HepG2 (cell line): ENCODE data around the gene CCDC197. TPM values are rescaled to one million over a fixed set of nuclear protein-coding genes. Genes with fewer than 3 reads are reported as not detected.

Source experiments
- ATAC-seq: fragments of 200-7000 bp; cut with Tn5 transposase; 3 replicates; pipeline ENCODE4 v1.9.1; 2020; ENCODE audit warnings: mild to moderate bottlenecking, moderate library complexity
- BruUV-seq: library from RNA; stranded (reverse); fragments of 400-500 nt; replicated peaks from 2 replicates; lab custom pipeline; 2021; lab: Mats Ljungman, UMichigan
- CTCF ChIA-PET: fragments of 300-600 bp; formaldehyde crosslinking; extraction: SDS; loops from one replicate; lab custom pipeline; 2021; ENCODE audit warnings: low total read pairs, inconsistent platforms, low intra/inter-chr PET ratio; lab: Yijun Ruan, JAX
- POLR2A ChIA-PET: fragments of 350-600 bp; sonication (Branson Sonifier 250); formaldehyde crosslinking; loops from one replicate; lab custom pipeline; 2020; ENCODE audit warnings: antibody characterized with exemption, inconsistent platforms; lab: Yijun Ruan, JAX
- DNase-seq: peaks from one replicate; pipeline ENCODE4 v3.0.0-alpha.2; 2015; ENCODE audit warnings: low spot score
- FAIRE-seq: peaks from 3 replicates; lab custom pipeline; 2011; peaks lifted over from hg19 to GRCh38; lab: Jason Lieb, UNC
- H2AFZ ChIP-seq: one replicate; pipeline ENCODE4 v1.6.1; 2011; ENCODE audit warnings: low read length, inconsistent platforms
- H3K27ac ChIP-seq: fragments of 300-600 bp; 3 replicates; pipeline ENCODE4 v1.8.0; 2011; ENCODE audit warnings: mixed run types, mild to moderate bottlenecking, mixed read lengths, low read length, inconsistent platforms; ENCODE audit not compliant: insufficient read depth; ENCODE audit errors: extremely low read length
- H3K27me3 ChIP-seq, 2 experiments: fragments of 200-600 bp in 1 of 2; 2 replicates in 1 of 2; 3 replicates in 1 of 2; pipeline versions ENCODE4 v1.6.0 to v1.8.0; 2011; ENCODE audit warnings: low read length in 2 of 2, mild to moderate bottlenecking in 2 of 2, moderate library complexity in 2 of 2, inconsistent platforms in 1 of 2; ENCODE audit not compliant: insufficient read depth in 2 of 2, control insufficient read depth in 1 of 2
- H3K36me3 ChIP-seq, 2 experiments: fragments of 200-600 bp in 1 of 2; replicated peaks in 1 of 2; 2 replicates in 1 of 2; 3 replicates in 1 of 2; pipeline versions ENCODE4 v1.5.1 to v1.8.0; 2011; ENCODE audit warnings: low read length in 2 of 2, inconsistent platforms in 1 of 2; ENCODE audit not compliant: insufficient read depth in 2 of 2, control insufficient read depth in 1 of 2
- H3K4me1 ChIP-seq: 2 replicates; pipeline ENCODE4 v1.5.1; 2012; ENCODE audit warnings: low read length, inconsistent platforms; ENCODE audit not compliant: insufficient read depth
- H3K4me2 ChIP-seq: 2 replicates; pipeline ENCODE4 v1.6.0; 2011; ENCODE audit warnings: low read depth, low read length, inconsistent platforms
- H3K4me3 ChIP-seq, 3 experiments: fragments of 200-600 bp in 1 of 3; sonication (generic), shearing (Covaris generic) in 1 of 3; replicated peaks in 1 of 3; 2 replicates each; pipeline ENCODE4 v1.5.1; 2011 to 2016; ENCODE audit warnings: low read length in 3 of 3, inconsistent platforms in 2 of 3, low read depth in 2 of 3, mild to moderate bottlenecking in 2 of 3, control low read depth in 1 of 3, mixed read lengths in 1 of 3; ENCODE audit not compliant: insufficient read depth in 1 of 3
- H3K79me2 ChIP-seq: one replicate; pipeline ENCODE4 v1.6.1; 2011; ENCODE audit warnings: low read length, inconsistent platforms; ENCODE audit not compliant: insufficient read depth
- H3K9ac ChIP-seq: 2 replicates; pipeline ENCODE4 v1.6.0; 2011; ENCODE audit warnings: mild to moderate bottlenecking, low read depth, low read length, inconsistent platforms; ENCODE audit not compliant: insufficient read depth
- H3K9me3 ChIP-seq: 2 replicates; pipeline ENCODE4 v1.5.1; 2012; ENCODE audit warnings: mild to moderate bottlenecking, low read length
- H4K20me1 ChIP-seq: 2 replicates; pipeline ENCODE4 v1.6.0; 2011; ENCODE audit warnings: inconsistent platforms, mild to moderate bottlenecking, low read length, moderate library complexity; ENCODE audit not compliant: insufficient read depth
- ASH2L ChIP-seq: fragments of 300-600, 200-600 bp; sonication (generic); IDR thresholded peaks from 2 replicates; pipeline ENCODE4 v1.7.0; 2017; ENCODE audit warnings: low read depth, mild to moderate bottlenecking, moderate library complexity, mixed read lengths, low read length; ENCODE audit not compliant: insufficient read length
- ETV5 ChIP-seq: IDR thresholded peaks from 2 replicates; pipeline ENCODE4 v1.6.1; 2018; ENCODE audit warnings: missing biosample characterization, missing genetic modification reagents, inconsistent platforms, borderline replicate concordance
- NFE2L2 ChIP-seq: fragments of 150-350 bp; IDR thresholded peaks from 2 replicates; pipeline ENCODE4 v1.6.1; 2014; ENCODE audit warnings: low read length
- NR1H2 ChIP-seq: sonication (generic); formaldehyde crosslinking; IDR thresholded peaks from 2 replicates; pipeline ENCODE4 v1.8.1; 2022; ENCODE audit warnings: low read depth, missing genetic modification reagents, borderline replicate concordance
- SMARCE1 ChIP-seq: fragments of 450-650 bp; IDR thresholded peaks from 2 replicates; pipeline ENCODE4 v1.6.1; 2017; ENCODE audit warnings: borderline replicate concordance
- ZFP41 ChIP-seq: sonication (generic); formaldehyde crosslinking; IDR thresholded peaks from 2 replicates; pipeline ENCODE4 v1.4.0; 2020; ENCODE audit warnings: mild to moderate bottlenecking, missing genetic modification reagents, borderline replicate concordance
- ZFP62 ChIP-seq: sonication (generic); formaldehyde crosslinking; IDR thresholded peaks from 2 replicates; pipeline ENCODE4 v1.4.0; 2020; ENCODE audit warnings: missing genetic modification reagents
- ZNF143 ChIP-seq: sonication (generic); formaldehyde crosslinking; IDR thresholded peaks from 2 replicates; pipeline ENCODE4 v1.4.0; 2020; ENCODE audit warnings: missing genetic modification reagents
- ZNF574 ChIP-seq: sonication (generic); formaldehyde crosslinking; IDR thresholded peaks from 2 replicates; pipeline ENCODE4 v1.4.0; 2020; ENCODE audit warnings: missing genetic modification reagents
- ZNF629 ChIP-seq: sonication (generic); formaldehyde crosslinking; conservative IDR thresholded peaks from 2 replicates; pipeline ENCODE4 v1.5.0; 2020; ENCODE audit warnings: missing genetic modification reagents
- ZNF761 ChIP-seq: sonication (generic); formaldehyde crosslinking; conservative IDR thresholded peaks from 2 replicates; pipeline ENCODE4 v1.4.0; 2020; ENCODE audit warnings: mild to moderate bottlenecking, missing genetic modification reagents
- ZZZ3 ChIP-seq: sonication (generic); formaldehyde crosslinking; IDR thresholded peaks from 2 replicates; pipeline ENCODE4 v1.4.0; 2020; ENCODE audit warnings: missing genetic modification reagents, mild to moderate bottlenecking, borderline replicate concordance
- WGBS: methylation state at CpG from one replicate; pipeline ENCODE4 v1.1.6; 2017; ENCODE audit warnings: low lambda C conversion rate; 5-methylcytosine and 5-hydroxymethylcytosine counted together
- in situ Hi-C: cut with HindIII; loops from 2 replicates; pipeline ENCODE4 v1.10.0; 2017; ENCODE audit warnings: low pct_unique_long_range_greater_than_20kb; ENCODE audit not compliant: extremely low pct_ligation_motif_present
- intact Hi-C: fragments of 100-400 bp; cut with micrococcal nuclease; formaldehyde crosslinking; loops from one replicate; pipeline ENCODE4 v1.10.0; 2022; ENCODE audit not compliant: unreplicated experiment
- polyA plus RNA-seq, 8 experiments: library from polyadenylated mRNA; depleted of rRNA in 3 of 8; stranded (reverse) in 7 of 8; unstranded in 1 of 8; fragments of >200 nt; fragmentation: Illumina TruSeq in 4 of 8; extraction: Trizol in 4 of 8; gene quantifications; 2 replicates each; pipeline versions ENCODE4 v1.2.1 to v1.2.3, GENCODE V29; 2011 to 2016; ENCODE audit warnings: low read depth in 4 of 8, missing spikeins in 1 of 8, mixed read lengths in 1 of 8; ENCODE audit not compliant: insufficient read depth in 1 of 8
- total RNA-seq, 5 experiments: library from RNA; depleted of rRNA; stranded (reverse); fragments of >200 nt; fragmentation: Illumina TruSeq; extraction: Trizol; gene quantifications; 2 replicates each; pipeline ENCODE4 v1.2.3, GENCODE V29; 2016; ENCODE audit warnings: low read depth in 1 of 5
- TF ChIP-seq, protein P1 (sequence below): sonication (generic); formaldehyde crosslinking; IDR thresholded peaks from 2 replicates; pipeline ENCODE4 v1.4.0; 2020; ENCODE audit warnings: missing genetic modification reagents, low read depth, mild to moderate bottlenecking, borderline replicate concordance

Gene CCDC197
- total and polyA plus RNA-seq, 2 of the 13 experiments (the other 11 are each of a cell fraction or from before 2014, with no cell fraction given): 0.11 to 0.13 TPM

- Histone ChIP-seq H3K27me3 (no peaks in the 10 kb centered on the region), H3K9ac (no peak overlapping the region), H3K4me2 (no peak overlapping the region), H3K36me3 (no peaks in the 10 kb centered on the region), H2AFZ (no peak overlapping the region), H3K27ac (no peak overlapping the region), H3K4me3 (no peak overlapping the region), H3K4me1 (peaks cover 54% of the 10 kb centered on the region), H4K20me1 (no peaks in the 10 kb centered on the region)
- BruUV-seq: no TSS peak
- WGBS: 34% methylated on average over 3 of the region's 7 CpGs
- ATAC-seq: no peak
- intact Hi-C loops (loop anchor here (10.0 kb wide), 1 partner anchor 183 kb away; no protein-coding TSS in a partner anchor), in situ Hi-C loops (no loop called here)
- POLR2A ChIA-PET: interaction anchor here (2.2 kb wide), 1 partner anchor 11 kb away, joined by 14 read pairs; no protein-coding TSS in a partner anchor
- no peak for DNase-seq
- no peak for FAIRE-seq
- TF ChIP-seq ZFP41 (CRISPR knock-in tag) (no peak), ZNF629 (peak; percentile 63)
- TF ChIP-seq, all 625 proteins: peak for 1
- no peaks in the 10 kb centered on the region for H3K79me2 ChIP-seq
- H3K9me3 ChIP-seq: no peaks in the 10 kb centered on the region
- CTCF ChIA-PET: no interaction called here
Observed at GRCh38 chr14:93951635-93952540, 45.2 kb upstream of the CCDC197 start.

GRCh38 chr14:93952829-93953228, 44.3 kb upstream of the CCDC197 start:
- intact Hi-C loops (loop anchor here (1.0 to 10.0 kb wide), 2 partner anchors 17 to 182 kb away; no protein-coding TSS in a partner anchor), in situ Hi-C loops (no loop called here)
- Histone ChIP-seq H3K27me3 (no peaks in the 10 kb centered on the region), H3K79me2 (no peaks in the 10 kb centered on the region), H3K27ac (no peak overlapping the region), H3K4me3 (peak overlapping the region in 1 of 3 experiments; percentile 66; a peak in 2 of 6 replicates), H3K36me3 (no peaks in the 10 kb centered on the region), H3K4me2 (peak overlapping the region; percentile 98), H2AFZ (no peak overlapping the region), H3K9me3 (no peaks in the 10 kb centered on the region), H3K9ac (no peak overlapping the region), H3K4me1 (peaks cover 57% of the 10 kb centered on the region), H4K20me1 (no peaks in the 10 kb centered on the region)
- FAIRE-seq (no peak), DNase-seq (no peak), ATAC-seq (no peak)
- CTCF ChIA-PET: interaction anchor here (1.1 to 2.0 kb wide), 4 partner anchors 13 to 32 kb away, joined by 3 to 23 read pairs (median 4); no protein-coding TSS in a partner anchor
- no TSS peak for BruUV-seq
- POLR2A ChIA-PET: interaction anchor here (2.2 kb wide), 1 partner anchor 12 kb away, joined by 14 read pairs; no protein-coding TSS in a partner anchor
- WGBS: 40% methylated on average over 3 of the region's 3 CpGs
- TF ChIP-seq ZFP62 (CRISPR knock-in tag) (no peak), SMARCE1 (no peak), ZZZ3 (CRISPR knock-in tag) (no peak), NR1H2 (CRISPR knock-in tag) (no peak), NFE2L2 (no peak), ASH2L (no peak), ZNF143 (CRISPR knock-in tag) (peak; percentile 58), ZNF761 (CRISPR knock-in tag) (no peak), ETV5 (CRISPR knock-in tag) (no peak), ZNF574 (CRISPR knock-in tag) (peak; percentile 6)
- TF ChIP-seq, protein P1, sequence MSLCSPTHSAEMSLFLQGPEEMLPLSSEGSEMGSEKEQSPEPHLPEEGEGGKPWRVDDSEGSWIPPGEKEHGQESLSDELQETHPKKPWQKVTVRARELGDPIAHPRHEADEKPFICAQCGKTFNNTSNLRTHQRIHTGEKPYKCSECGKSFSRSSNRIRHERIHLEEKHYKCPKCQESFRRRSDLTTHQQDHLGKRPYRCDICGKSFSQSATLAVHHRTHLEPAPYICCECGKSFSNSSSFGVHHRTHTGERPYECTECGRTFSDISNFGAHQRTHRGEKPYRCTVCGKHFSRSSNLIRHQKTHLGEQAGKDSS: no peak
